NOMO-1 (cell line): ENCODE results near the gene UNC79.

Experiments used
- DNase-seq, 2 experiments: peaks; one replicate each; lab custom pipeline; 2025; ENCODE audit not compliant: unreplicated experiment in 2 of 2; lab: John Stamatoyannopoulos, UW

The UNC79 gene

GRCh38 chr14:93702946-93703345 is 272.2 kb downstream of the UNC79 start:
- no peak for DNase-seq

GRCh38 chr14:93703941-93704340 is 273.2 kb downstream of the UNC79 start:
- no peak for DNase-seq

GRCh38 chr14:93705513-93706156 is 274.9 kb downstream of the UNC79 start:
- no peak for DNase-seq

GRCh38 chr14:93706360-93706955 is 275.7 kb downstream of the UNC79 start:
- DNase-seq, result no peak

- no peak for DNase-seq
Measured at GRCh38 chr14:93707475-93707874, 276.7 kb downstream of the UNC79 start.

GRCh38 chr14:93708311-93708734 is 277.6 kb downstream of the UNC79 start:
- no peak for DNase-seq

- DNase-seq, result no peak
Measured at GRCh38 chr14:93708800-93709199, 278.1 kb downstream of the UNC79 start.

- DNase-seq, result peak; percentile 39 to 68
Measured at GRCh38 chr14:93709249-93709648, 278.5 kb downstream of the UNC79 start.

- no peak for DNase-seq
Measured at GRCh38 chr14:93712079-93712837, 281.5 kb downstream of the UNC79 start.

GRCh38 chr14:93712838-93713724 is 282.3 kb downstream of the UNC79 start:
- DNase-seq, result no peak

GRCh38 chr14:93713726-93714405 is 283.1 kb downstream of the UNC79 start:
- no peak for DNase-seq

- DNase-seq, result no peak
Measured at GRCh38 chr14:93714605-93715004, 283.9 kb downstream of the UNC79 start.

GRCh38 chr14:93715279-93715927 is 284.7 kb downstream of the UNC79 start:
- DNase-seq, result no peak

- no peak for DNase-seq
Measured at GRCh38 chr14:93716002-93716745, 285.4 kb downstream of the UNC79 start.

GRCh38 chr14:93716746-93717667 is 286.3 kb downstream of the UNC79 start:
- DNase-seq, result no peak

GRCh38 chr14:93717668-93718320 is 287.1 kb downstream of the UNC79 start:
- no peak for DNase-seq

GRCh38 chr14:93719256-93719655 is 288.5 kb downstream of the UNC79 start:
- DNase-seq, result no peak
